Vagina (tissue), 2 donors: ENCODE data around the gene SRPK3. TPM values are rescaled to one million over a fixed set of nuclear protein-coding genes. Genes with fewer than 3 reads are reported as not detected.

Experiments
- DNase-seq, 2 donors: peaks; one replicate each; pipeline ENCODE4 v3.0.0-alpha.2; 2017; ENCODE audit errors: extremely low spot score in 2 of 2
- H3K27ac ChIP-seq: fragments of 200-600 bp; sonication (generic); one replicate; pipeline ENCODE4 v1.5.1; 2019
- H3K27me3 ChIP-seq: fragments of 200-600 bp; sonication (generic); one replicate; pipeline ENCODE4 v1.5.1; 2019
- H3K36me3 ChIP-seq, 2 donors: fragments of 200-600 bp; sonication (generic); one replicate each; pipeline ENCODE4 v1.5.1; 2017 to 2019
- H3K4me1 ChIP-seq: fragments of 200-600 bp; sonication (generic); one replicate; pipeline ENCODE4 v1.5.1; 2019
- H3K4me3 ChIP-seq, 2 donors: fragments of 200-600 bp; sonication (generic); 1 replicate in 1 of 2; 2 replicates in 1 of 2; pipeline ENCODE4 v1.5.1; 2016 to 2019
- H3K9me3 ChIP-seq: fragments of 200-600 bp; sonication (generic); one replicate; pipeline ENCODE4 v1.5.1; 2019
- POLR2A ChIP-seq, 2 donors: fragments of 450-650 bp; IDR thresholded peaks; one replicate each; pipeline ENCODE4 v1.6.1; 2017; ENCODE audit warnings: antibody characterized with exemption in 2 of 2, mild to moderate bottlenecking in 2 of 2, moderate library complexity in 2 of 2
- POLR2AphosphoS5 ChIP-seq, 2 donors: sonication (generic); formaldehyde crosslinking; IDR thresholded peaks; one replicate each; pipeline ENCODE4 v1.9.0; 2017; ENCODE audit warnings: antibody characterized with exemption in 2 of 2, mild to moderate bottlenecking in 2 of 2, low read depth in 1 of 2; ENCODE audit not compliant: insufficient read depth in 1 of 2
- intact Hi-C: fragments of 100-400 bp; cut with DNase I; formaldehyde crosslinking; loops from one replicate; pipeline ENCODE4 v1.15.1; 2023
- total RNA-seq: library from RNA; depleted of rRNA; stranded (reverse); fragments of >200 nt; gene quantifications from one replicate; pipeline ENCODE4 v1.2.3, GENCODE V29; 2016
- TF ChIP-seq, protein P1 (sequence below), 3 experiments: fragments of 450-650 bp in 2 of 3; fragments of 200-600 bp in 1 of 3; sonication (generic) in 1 of 3; IDR thresholded peaks; one replicate each; pipeline ENCODE4 v1.5.1; 2017 to 2019; ENCODE audit warnings: antibody characterized with exemption in 3 of 3, mild to moderate bottlenecking in 2 of 3, moderate library complexity in 2 of 3

The SRPK3 gene
- total RNA-seq, 1 donor from 2014 or later = 0.25 TPM

DNA sequence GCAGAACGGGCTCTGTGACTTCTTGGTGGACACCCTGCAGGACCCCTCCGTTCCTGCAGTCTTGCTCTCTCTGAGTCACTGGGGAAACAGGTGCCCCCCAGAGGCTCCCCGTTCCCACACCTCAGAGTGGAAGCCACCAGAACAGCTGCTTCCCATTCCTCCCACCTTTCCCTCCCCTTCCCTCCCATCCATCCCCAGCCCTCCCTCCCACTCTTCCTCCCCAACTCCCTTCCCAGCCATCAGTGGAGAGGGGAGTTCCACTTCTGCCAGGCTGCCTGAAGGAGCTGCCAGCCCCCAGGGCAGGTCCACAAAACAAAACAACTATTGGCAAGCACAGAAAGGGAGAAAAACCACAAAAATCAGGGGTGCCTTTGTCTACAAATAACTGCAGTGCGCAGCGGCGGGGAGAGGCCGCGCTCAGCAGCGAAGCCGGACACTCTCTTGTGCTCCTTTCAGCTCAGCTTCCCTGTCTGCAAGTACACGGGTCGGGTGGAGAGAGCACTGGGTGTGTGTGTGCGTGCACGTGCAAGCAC lies 21.7 kb downstream of the SRPK3 start:
- TF ChIP-seq POLR2AphosphoS5 (IDR thresholded peaks at IDR 0.05; ENCODE audit: insufficient read depth in 1 of 2, low read depth in 1 of 2) = no peak
- no peak for TF ChIP-seq POLR2A (IDR thresholded peaks at IDR 0.05)
- TF ChIP-seq, protein P1, sequence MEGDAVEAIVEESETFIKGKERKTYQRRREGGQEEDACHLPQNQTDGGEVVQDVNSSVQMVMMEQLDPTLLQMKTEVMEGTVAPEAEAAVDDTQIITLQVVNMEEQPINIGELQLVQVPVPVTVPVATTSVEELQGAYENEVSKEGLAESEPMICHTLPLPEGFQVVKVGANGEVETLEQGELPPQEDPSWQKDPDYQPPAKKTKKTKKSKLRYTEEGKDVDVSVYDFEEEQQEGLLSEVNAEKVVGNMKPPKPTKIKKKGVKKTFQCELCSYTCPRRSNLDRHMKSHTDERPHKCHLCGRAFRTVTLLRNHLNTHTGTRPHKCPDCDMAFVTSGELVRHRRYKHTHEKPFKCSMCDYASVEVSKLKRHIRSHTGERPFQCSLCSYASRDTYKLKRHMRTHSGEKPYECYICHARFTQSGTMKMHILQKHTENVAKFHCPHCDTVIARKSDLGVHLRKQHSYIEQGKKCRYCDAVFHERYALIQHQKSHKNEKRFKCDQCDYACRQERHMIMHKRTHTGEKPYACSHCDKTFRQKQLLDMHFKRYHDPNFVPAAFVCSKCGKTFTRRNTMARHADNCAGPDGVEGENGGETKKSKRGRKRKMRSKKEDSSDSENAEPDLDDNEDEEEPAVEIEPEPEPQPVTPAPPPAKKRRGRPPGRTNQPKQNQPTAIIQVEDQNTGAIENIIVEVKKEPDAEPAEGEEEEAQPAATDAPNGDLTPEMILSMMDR (IDR thresholded peaks at IDR 0.05) = no peak
- intact Hi-C loops = no loop called here
- H3K27me3 ChIP-seq = no peaks in the 10 kb centered on the region
- H3K9me3 ChIP-seq = no peaks in the 10 kb centered on the region
- H3K36me3 ChIP-seq = peaks cover 0 to 13% of the 10 kb centered on the region in 2 donors
- H3K4me1 ChIP-seq = no peaks in the 10 kb centered on the region
- H3K27ac ChIP-seq = no peak overlapping the region
- no peak overlapping the region for H3K4me3 ChIP-seq
- DNase-seq = no peak

DNA sequence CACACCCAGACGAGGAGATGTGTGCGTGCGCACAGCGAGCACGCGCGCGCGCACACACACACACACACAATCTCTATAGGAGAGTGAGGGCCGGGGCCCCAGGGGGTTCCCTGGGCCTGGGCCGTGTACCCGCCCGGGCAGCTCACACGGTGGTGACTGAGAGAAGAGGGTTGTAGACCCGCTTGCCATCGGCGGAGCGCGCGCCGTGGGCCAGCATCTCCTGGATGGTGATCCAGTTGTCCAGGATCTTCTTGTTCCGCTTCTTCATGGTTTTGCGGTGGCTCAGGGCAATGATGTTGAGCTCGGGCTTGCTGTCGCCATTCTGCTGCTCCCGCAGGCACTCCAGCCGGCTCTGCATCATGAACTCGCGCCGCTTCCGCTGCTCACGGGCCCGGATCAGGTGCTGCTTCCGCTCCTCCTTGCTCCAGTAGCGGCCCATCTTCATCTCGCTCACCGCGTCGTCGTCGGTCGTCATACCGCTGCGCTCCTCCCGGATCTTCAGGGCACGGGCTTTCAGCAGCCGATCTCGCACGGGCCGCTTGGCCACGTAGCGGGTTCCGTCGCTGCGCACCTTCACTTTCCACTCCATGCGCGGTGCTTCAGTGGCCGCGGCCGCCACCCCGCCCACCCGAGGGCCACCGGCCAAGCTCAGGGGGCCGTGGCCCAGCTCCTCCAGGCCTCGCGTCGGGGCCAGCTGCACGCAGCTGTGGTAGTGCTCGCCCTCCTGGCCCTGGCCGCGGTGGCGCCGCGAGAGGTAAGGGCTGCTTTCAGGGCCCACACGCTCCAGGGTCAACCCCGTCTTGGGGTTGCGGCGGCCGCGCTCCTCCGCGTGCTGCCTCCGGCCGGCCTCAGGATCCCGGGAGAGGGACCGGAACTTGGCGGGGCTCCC lies 22.6 kb downstream of the SRPK3 start:
- no peaks in the 10 kb centered on the region for H3K27me3 ChIP-seq
- no peak for DNase-seq

DNA sequence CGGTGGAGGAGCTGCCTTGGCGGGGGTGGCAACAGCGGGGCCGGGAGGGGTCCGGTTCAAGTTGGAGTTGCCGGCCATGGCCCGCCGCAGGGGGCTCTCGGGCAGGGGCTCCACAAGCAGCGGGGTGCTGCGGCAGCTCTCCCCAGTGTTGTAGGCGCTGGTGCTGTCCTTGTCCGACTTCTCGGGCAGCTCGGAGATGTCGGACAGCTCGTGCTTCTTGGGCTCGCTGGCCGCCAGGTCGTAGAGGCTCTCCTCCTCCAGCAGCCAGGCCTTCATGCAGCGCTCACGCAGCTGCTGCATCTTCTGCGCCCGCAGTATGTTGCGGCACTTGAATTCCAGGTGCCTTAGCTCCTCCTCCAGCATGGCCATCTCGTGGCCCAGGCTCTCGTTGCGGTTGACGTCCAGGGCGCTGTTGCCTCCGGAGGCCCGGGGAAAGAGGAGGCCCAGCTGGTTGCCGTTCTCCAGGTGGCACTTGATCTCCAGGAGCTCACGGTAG lies 23.3 kb downstream of the SRPK3 start:
- H3K27me3 ChIP-seq = no peaks in the 10 kb centered on the region
- H3K9me3 ChIP-seq = no peaks in the 10 kb centered on the region
- TF ChIP-seq, protein P1 (IDR thresholded peaks at IDR 0.05) = no peak
- no peaks in the 10 kb centered on the region for H3K36me3 ChIP-seq
- no peaks in the 10 kb centered on the region for H3K4me1 ChIP-seq
- H3K27ac ChIP-seq = no peak overlapping the region
- intact Hi-C loops = no loop called here
- H3K4me3 ChIP-seq = no peak overlapping the region
- no peak for DNase-seq

More for the DNA sequence above, 22.6 kb downstream of the SRPK3 start:
- intact Hi-C loops = no loop called here
- H3K4me3 ChIP-seq = no peak overlapping the region
- H3K9me3 ChIP-seq = no peaks in the 10 kb centered on the region
- TF ChIP-seq POLR2AphosphoS5 (IDR thresholded peaks at IDR 0.05; ENCODE audit: insufficient read depth in 1 of 2, low read depth in 1 of 2) (no peak), POLR2A (IDR thresholded peaks at IDR 0.05) (no peak)
- TF ChIP-seq, protein P1 (IDR thresholded peaks at IDR 0.05) = no peak
- peaks cover 0 to 4% of the 10 kb centered on the region in 2 donors for H3K36me3 ChIP-seq
- H3K27ac ChIP-seq = no peak overlapping the region
- no peaks in the 10 kb centered on the region for H3K4me1 ChIP-seq

DNA sequence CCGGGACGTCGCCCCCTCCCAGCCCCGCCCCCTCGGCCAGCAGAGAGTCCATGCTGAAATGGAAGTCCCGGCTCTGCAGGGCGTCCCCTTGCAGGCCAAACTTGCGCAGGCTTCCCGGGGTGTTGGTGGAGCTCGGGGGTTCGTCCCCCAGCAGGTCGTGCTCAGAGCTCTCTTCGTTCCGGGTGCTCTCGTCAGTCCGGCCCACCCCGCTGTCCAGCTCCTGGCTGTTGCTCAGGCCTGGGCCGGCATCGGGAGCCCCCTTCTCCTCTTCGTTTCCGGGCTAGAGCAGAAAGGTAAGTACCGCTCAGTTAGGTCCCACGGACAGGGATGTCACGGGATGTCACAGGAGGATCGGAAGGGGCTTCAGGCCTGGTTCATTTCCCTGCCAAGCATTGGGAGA lies 23.8 kb downstream of the SRPK3 start:
- no peaks in the 10 kb centered on the region for H3K27me3 ChIP-seq
- no peak overlapping the region for H3K27ac ChIP-seq
- no peaks in the 10 kb centered on the region for H3K4me1 ChIP-seq
- TF ChIP-seq POLR2AphosphoS5 (IDR thresholded peaks at IDR 0.05; ENCODE audit: insufficient read depth in 1 of 2, low read depth in 1 of 2) = no peak
- TF ChIP-seq POLR2A (IDR thresholded peaks at IDR 0.05) = no peak
- TF ChIP-seq, protein P1 (IDR thresholded peaks at IDR 0.05) = no peak
- no peaks in the 10 kb centered on the region for H3K36me3 ChIP-seq
- DNase-seq = no peak
- intact Hi-C loops = no loop called here
- no peak overlapping the region for H3K4me3 ChIP-seq
- H3K9me3 ChIP-seq = no peaks in the 10 kb centered on the region

DNA sequence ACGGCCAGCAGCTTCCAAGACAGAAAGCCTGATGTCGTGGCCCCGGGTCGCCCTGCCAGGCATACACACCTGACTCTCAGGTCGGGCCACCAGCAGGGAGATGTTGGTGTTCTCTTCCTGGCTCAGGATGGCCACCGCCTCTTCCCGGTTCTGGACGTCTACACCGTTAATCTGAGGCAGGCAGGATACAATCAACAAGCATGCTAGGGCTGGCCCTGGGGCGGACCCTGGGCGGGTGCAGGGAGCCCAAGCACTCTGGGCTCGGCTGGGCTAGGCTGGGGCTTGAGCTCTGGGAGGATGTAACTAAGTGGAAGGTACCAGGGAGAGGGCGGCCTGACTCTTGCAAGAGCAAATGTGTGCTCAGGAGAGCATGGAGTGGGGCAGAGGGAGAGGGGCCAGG lies 24.6 kb downstream of the SRPK3 start:
- Histone ChIP-seq H3K27ac (no peak overlapping the region), H3K4me3 (no peak overlapping the region)

More for the DNA sequence above, 24.6 kb downstream of the SRPK3 start:
- DNase-seq = no peak
- TF ChIP-seq POLR2AphosphoS5 (IDR thresholded peaks at IDR 0.05; ENCODE audit: insufficient read depth in 1 of 2, low read depth in 1 of 2) (no peak), POLR2A (IDR thresholded peaks at IDR 0.05) (no peak)
- TF ChIP-seq, protein P1 (IDR thresholded peaks at IDR 0.05) = no peak
- no peaks in the 10 kb centered on the region for H3K36me3 ChIP-seq
- no peaks in the 10 kb centered on the region for H3K27me3 ChIP-seq
- no peaks in the 10 kb centered on the region for H3K9me3 ChIP-seq
- intact Hi-C loops = no loop called here
- H3K4me1 ChIP-seq = no peaks in the 10 kb centered on the region
